ENCODE measurements around the gene DMAC2L.

DNA sequence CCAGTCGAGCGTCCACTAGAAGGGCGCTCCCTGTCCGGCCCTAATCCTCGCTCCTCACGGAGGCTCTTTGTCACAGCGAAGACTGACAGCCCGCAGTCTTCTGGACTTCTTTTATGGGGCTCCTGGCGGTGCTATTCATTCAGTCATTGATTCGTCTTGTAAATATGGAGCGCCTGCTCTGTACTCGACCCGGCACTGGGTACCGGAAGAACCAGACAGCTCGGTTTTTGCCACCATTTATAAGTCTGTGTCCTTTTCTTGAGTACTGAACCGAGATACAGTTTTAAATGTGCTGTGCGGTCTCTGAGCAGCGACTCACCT lies 570 bp downstream of the DMAC2L start:
- TF ChIP-seq, protein P1, sequence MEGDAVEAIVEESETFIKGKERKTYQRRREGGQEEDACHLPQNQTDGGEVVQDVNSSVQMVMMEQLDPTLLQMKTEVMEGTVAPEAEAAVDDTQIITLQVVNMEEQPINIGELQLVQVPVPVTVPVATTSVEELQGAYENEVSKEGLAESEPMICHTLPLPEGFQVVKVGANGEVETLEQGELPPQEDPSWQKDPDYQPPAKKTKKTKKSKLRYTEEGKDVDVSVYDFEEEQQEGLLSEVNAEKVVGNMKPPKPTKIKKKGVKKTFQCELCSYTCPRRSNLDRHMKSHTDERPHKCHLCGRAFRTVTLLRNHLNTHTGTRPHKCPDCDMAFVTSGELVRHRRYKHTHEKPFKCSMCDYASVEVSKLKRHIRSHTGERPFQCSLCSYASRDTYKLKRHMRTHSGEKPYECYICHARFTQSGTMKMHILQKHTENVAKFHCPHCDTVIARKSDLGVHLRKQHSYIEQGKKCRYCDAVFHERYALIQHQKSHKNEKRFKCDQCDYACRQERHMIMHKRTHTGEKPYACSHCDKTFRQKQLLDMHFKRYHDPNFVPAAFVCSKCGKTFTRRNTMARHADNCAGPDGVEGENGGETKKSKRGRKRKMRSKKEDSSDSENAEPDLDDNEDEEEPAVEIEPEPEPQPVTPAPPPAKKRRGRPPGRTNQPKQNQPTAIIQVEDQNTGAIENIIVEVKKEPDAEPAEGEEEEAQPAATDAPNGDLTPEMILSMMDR (IDR thresholded peaks at IDR 0.05) = no peak
- no peak for TF ChIP-seq ETV6 (CRISPR knock-in tag; IDR thresholded peaks at IDR 0.05)
- no peak for TF ChIP-seq ELF4 (CRISPR knock-in tag; IDR thresholded peaks at IDR 0.05; ENCODE audit: low read depth)
